Glutamatergic neuron (in vitro differentiated cells): ENCODE measurements around the gene LYVE1. TPM values are rescaled to one million over a fixed set of nuclear protein-coding genes. Genes with fewer than 3 reads are reported as not detected.

Experiments used
- DNase-seq: peaks from one replicate; pipeline ENCODE4 v3.0.0; 2022
- H3K27ac Mint-ChIP-seq: one replicate; pipeline ENCODE4 v1.8.0; 2020; ENCODE audit warnings: mild to moderate bottlenecking, mixed read lengths, inconsistent platforms; ENCODE audit not compliant: unreplicated experiment
- H3K27me3 Mint-ChIP-seq: one replicate; pipeline ENCODE4 v1.8.0; 2020; ENCODE audit warnings: mild to moderate bottlenecking, moderate library complexity, mixed read lengths, inconsistent platforms; ENCODE audit not compliant: unreplicated experiment
- H3K36me3 Mint-ChIP-seq: one replicate; pipeline ENCODE4 v1.8.0; 2020; ENCODE audit warnings: mild to moderate bottlenecking, mixed read lengths, inconsistent platforms; ENCODE audit not compliant: unreplicated experiment
- H3K4me1 Mint-ChIP-seq: one replicate; pipeline ENCODE4 v1.8.0; 2020; ENCODE audit warnings: mild to moderate bottlenecking, low read depth, mixed read lengths, inconsistent platforms; ENCODE audit not compliant: unreplicated experiment
- H3K4me3 Mint-ChIP-seq: one replicate; pipeline ENCODE4 v1.8.0; 2020; ENCODE audit warnings: mild to moderate bottlenecking, mixed read lengths, inconsistent platforms; ENCODE audit not compliant: unreplicated experiment
- H3K9me3 Mint-ChIP-seq: one replicate; pipeline ENCODE4 v1.8.0; 2020; ENCODE audit warnings: mild to moderate bottlenecking, moderate library complexity, mixed read lengths, inconsistent platforms; ENCODE audit not compliant: unreplicated experiment
- total RNA-seq: library from RNA; stranded (reverse); fragmentation: NEBNext Ultra II Directional; extraction: Animal tissue kit (Norgen Biotek cat#: 25700); gene quantifications from one replicate; pipeline ENCODE4 v1.2.1, GENCODE V29; 2021; ENCODE audit not compliant: unreplicated experiment
- TF ChIP-seq, protein P1 (sequence below): fragments of 200-600 bp; sonication (generic); IDR thresholded peaks from one replicate; pipeline ENCODE4 v1.5.0; 2021; ENCODE audit not compliant: partially characterized antibody, unreplicated experiment

Gene LYVE1
- total RNA-seq, 1 donor from 2014 or later, result not detected

DNA sequence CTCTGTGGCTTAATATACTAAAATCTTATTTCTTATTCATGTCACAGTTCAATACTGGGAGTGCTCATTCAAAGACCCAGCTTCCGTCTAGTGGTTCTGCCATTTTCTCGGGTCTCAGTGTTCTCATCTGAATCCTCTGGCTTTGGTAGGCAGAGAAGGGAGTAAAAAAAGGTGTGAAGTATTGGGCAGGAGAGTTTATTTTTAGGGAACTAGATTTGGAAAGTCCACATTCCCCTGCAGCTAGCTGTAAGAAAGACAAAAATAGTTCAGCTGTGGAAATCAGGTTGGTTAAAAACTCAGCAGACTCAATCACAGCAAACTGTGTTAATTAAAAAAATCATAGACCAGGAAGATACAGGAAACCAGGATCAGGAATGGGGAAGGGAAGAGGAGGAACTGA is 4.1 kb upstream of the LYVE1 start:
- H3K4me1 Mint-ChIP-seq, result no peaks in the 10 kb centered on the region
- H3K27me3 Mint-ChIP-seq, result no peaks in the 10 kb centered on the region
- H3K27ac Mint-ChIP-seq, result no peak overlapping the region
- peaks cover 2% of the 10 kb centered on the region for H3K9me3 Mint-ChIP-seq
- no peak overlapping the region for H3K4me3 Mint-ChIP-seq
- H3K36me3 Mint-ChIP-seq, result no peaks in the 10 kb centered on the region
- no peak for DNase-seq
- TF ChIP-seq, protein P1, sequence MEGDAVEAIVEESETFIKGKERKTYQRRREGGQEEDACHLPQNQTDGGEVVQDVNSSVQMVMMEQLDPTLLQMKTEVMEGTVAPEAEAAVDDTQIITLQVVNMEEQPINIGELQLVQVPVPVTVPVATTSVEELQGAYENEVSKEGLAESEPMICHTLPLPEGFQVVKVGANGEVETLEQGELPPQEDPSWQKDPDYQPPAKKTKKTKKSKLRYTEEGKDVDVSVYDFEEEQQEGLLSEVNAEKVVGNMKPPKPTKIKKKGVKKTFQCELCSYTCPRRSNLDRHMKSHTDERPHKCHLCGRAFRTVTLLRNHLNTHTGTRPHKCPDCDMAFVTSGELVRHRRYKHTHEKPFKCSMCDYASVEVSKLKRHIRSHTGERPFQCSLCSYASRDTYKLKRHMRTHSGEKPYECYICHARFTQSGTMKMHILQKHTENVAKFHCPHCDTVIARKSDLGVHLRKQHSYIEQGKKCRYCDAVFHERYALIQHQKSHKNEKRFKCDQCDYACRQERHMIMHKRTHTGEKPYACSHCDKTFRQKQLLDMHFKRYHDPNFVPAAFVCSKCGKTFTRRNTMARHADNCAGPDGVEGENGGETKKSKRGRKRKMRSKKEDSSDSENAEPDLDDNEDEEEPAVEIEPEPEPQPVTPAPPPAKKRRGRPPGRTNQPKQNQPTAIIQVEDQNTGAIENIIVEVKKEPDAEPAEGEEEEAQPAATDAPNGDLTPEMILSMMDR, result no peak

DNA sequence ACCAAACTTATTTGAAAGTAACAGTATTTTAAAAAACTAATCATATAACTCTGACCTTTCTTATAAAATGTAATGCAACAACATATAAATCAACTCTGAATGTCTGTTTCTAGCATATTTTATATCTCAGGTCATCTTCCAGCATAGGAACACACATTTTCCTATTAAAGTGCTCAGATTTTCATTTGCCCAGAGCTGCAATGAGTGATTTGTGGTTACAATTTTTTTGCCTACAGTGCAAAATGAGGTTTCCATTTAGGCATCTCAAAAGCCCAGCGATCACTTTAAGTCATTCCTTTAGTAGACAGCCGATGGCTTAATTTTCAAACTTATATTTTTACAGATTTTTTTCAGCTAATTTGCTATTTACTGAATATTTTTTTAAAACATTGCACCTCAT is 1.0 kb downstream of the LYVE1 start:
- TF ChIP-seq, protein P1, result no peak
- no peak for DNase-seq
- H3K4me3 Mint-ChIP-seq, result no peak overlapping the region
- peaks cover 2% of the 10 kb centered on the region for H3K9me3 Mint-ChIP-seq
- H3K4me1 Mint-ChIP-seq, result no peaks in the 10 kb centered on the region
- no peaks in the 10 kb centered on the region for H3K36me3 Mint-ChIP-seq
- no peak overlapping the region for H3K27ac Mint-ChIP-seq
- no peaks in the 10 kb centered on the region for H3K27me3 Mint-ChIP-seq

DNA sequence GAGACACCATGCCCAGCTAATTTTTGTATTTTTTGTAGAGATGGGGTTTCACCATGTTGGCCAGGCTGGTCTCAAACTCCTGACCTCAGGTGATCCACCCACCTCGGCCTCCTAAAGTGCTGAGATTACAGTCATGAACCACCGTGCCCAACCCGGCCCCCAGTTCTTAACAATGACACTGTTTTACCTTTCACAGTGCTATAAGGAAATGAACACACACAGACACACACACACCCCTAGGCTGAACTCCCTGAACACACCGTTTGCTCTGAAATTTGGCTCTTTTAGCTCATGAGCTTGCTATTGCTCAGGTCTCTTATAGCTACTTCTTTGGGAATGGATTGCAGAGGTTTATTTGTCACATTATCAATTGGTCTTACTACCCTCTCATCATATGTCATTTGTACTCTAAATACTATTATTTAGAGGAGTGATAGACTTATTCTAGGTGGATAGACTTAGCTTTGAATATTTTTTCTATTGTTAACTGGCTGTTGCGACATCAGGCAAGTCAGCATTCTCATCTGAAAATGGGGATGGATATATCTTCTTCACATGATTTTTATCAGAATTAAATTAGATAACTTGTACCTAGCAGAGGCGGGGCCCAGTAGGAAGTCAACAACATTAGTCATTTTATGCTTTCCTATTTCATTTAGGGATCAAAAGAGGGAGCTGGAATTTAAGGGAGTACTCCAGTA is 2.1 kb downstream of the LYVE1 start:
- Mint-ChIP-seq H3K4me3 (no peak overlapping the region), H3K9me3 (peaks cover 2% of the 10 kb centered on the region), H3K27ac (no peak overlapping the region), H3K27me3 (no peaks in the 10 kb centered on the region), H3K36me3 (no peaks in the 10 kb centered on the region), H3K4me1 (no peaks in the 10 kb centered on the region)
- TF ChIP-seq, protein P1, result no peak
- DNase-seq, result no peak

DNA sequence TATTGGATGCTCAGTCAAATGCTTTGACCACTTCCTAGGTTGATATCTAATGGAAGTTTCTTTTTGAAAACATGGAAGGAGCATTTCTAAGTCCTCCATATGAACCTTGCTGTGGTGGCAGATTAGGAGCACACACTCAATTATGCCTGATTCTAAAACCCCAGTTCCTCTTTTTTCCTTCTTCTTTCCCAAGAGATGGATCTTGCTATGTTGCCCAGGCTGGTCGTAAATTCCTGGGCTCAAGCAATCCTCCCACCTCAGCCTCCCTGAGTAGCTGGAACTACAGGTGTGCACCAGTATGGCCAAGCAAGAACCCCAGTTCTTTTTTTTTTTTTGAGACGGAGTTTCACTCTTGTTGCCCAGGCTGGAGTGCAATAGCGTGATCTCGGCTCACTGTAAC is 3.0 kb downstream of the LYVE1 start:
- no peak for DNase-seq
- TF ChIP-seq, protein P1, result no peak
- Mint-ChIP-seq H3K9me3 (no peaks in the 10 kb centered on the region), H3K4me1 (no peaks in the 10 kb centered on the region), H3K27ac (no peak overlapping the region), H3K4me3 (no peak overlapping the region), H3K27me3 (peaks cover 2% of the 10 kb centered on the region), H3K36me3 (no peaks in the 10 kb centered on the region)

DNA sequence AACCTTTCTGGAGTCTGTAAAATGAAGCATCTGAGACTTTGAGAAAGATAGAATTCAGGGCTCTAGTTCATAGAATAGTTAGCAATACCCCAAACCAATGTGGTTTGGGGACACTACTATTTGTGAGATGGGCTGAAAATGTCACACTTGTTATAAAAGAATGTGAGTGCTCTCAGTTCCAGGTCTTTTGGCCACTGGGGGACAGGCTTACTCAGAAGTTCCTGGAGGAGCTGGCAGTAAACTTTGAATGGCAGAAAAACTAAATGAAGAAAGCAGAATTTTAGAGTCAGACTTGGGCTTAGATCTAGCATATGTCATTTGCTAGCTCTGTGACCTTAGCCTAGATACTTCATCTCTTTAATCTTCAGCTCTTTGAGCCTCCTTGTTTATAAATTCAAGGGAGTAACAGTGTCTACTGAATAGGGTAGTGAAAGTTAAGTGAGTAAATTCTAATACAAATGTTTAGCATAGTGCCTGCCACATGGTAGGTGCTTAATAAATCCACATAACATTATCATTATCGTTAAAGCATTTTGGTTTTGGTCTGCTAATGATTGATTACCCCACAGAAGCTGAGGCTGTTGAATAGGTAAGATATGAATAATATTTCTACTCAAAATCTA is 3.7 kb downstream of the LYVE1 start:
- no peak for DNase-seq
- H3K27ac Mint-ChIP-seq, result no peak overlapping the region
- H3K4me3 Mint-ChIP-seq, result no peak overlapping the region
- TF ChIP-seq, protein P1, result no peak
- peaks cover 2% of the 10 kb centered on the region for H3K27me3 Mint-ChIP-seq
- no peaks in the 10 kb centered on the region for H3K9me3 Mint-ChIP-seq
- no peaks in the 10 kb centered on the region for H3K4me1 Mint-ChIP-seq
- no peaks in the 10 kb centered on the region for H3K36me3 Mint-ChIP-seq
